ENCODE results near the gene ITIH3.

ITIH3 gene

GRCh38 chr3:52847241-52847640 is 52.6 kb downstream of the ITIH3 start:
- DNase-seq: no peak

- DNase-seq: no peak
These were observed 53.1 kb downstream of the ITIH3 start for GRCh38 chr3:52847726-52848125.

- no peak for DNase-seq
These were observed 54.0 kb downstream of the ITIH3 start for GRCh38 chr3:52848617-52849016.

GRCh38 chr3:52849656-52850055 is 55.1 kb downstream of the ITIH3 start:
- DNase-seq: no peak

GRCh38 chr3:52851348-52851747 is 56.8 kb downstream of the ITIH3 start:
- peak; percentile 40 for DNase-seq

GRCh38 chr3:52852419-52852818 is 57.8 kb downstream of the ITIH3 start:
- DNase-seq: no peak

GRCh38 chr3:52854013-52854412 is 59.4 kb downstream of the ITIH3 start:
- no peak for DNase-seq

- DNase-seq: no peak
These were observed 62.1 kb downstream of the ITIH3 start for GRCh38 chr3:52856666-52857065.

- no peak for DNase-seq
These were observed 62.5 kb downstream of the ITIH3 start for GRCh38 chr3:52857133-52857532.

GRCh38 chr3:52857864-52858263 is 63.3 kb downstream of the ITIH3 start:
- DNase-seq: peak; percentile 15
